Gastrocnemius medialis (tissue), 4 donors: Measurements from ENCODE around the gene MEPE. TPM values are rescaled to one million over a fixed set of nuclear protein-coding genes. Genes with fewer than 3 reads are reported as not detected.
A peak's percentile ranks its signal among the peaks of the same experiment; 100 is the strongest.

Experiments used
- ATAC-seq, 2 donors: fragments of 150-250 bp; one replicate each; pipeline ENCODE4 v1.9.1; 2016
- DNase-seq, 2 donors: peaks; one replicate each; pipeline ENCODE4 v3.0.0-alpha.2; 2019
- H3K27ac ChIP-seq, 4 donors: fragments of 200-600 bp; sonication (generic); 1 replicate in 1 of 4; 2 replicates in 3 of 4; pipeline ENCODE4 v1.5.1; 2016 to 2018; ENCODE audit warnings: mild to moderate bottlenecking in 2 of 4, moderate library complexity in 1 of 4
- H3K27me3 ChIP-seq, 3 donors: fragments of 200-600 bp; sonication (generic) in 2 of 3; 1 replicate in 1 of 3; 2 replicates in 2 of 3; pipeline versions ENCODE4 v1.5.1 to v1.6.0; 2016 to 2019; ENCODE audit warnings: mild to moderate bottlenecking in 1 of 3, moderate library complexity in 1 of 3
- H3K36me3 ChIP-seq, 2 donors: fragments of 200-600 bp; sonication (generic) in 1 of 2; one replicate each; pipeline ENCODE4 v1.5.1; 2017 to 2018
- H3K4me1 ChIP-seq, 2 donors: fragments of 200-600 bp; sonication (generic) in 1 of 2; one replicate each; pipeline ENCODE4 v1.5.1; 2016 to 2017; ENCODE audit warnings: mild to moderate bottlenecking in 2 of 2
- H3K4me3 ChIP-seq, 4 donors: fragments of 200-600 bp; sonication (generic) in 3 of 4; 1 replicate in 1 of 4; 2 replicates in 3 of 4; pipeline ENCODE4 v1.5.1; 2016 to 2019; ENCODE audit warnings: mild to moderate bottlenecking in 2 of 4
- H3K9me3 ChIP-seq, 3 donors: fragments of 200-600 bp; sonication (generic) in 2 of 3; 1 replicate in 1 of 3; 2 replicates in 2 of 3; pipeline ENCODE4 v1.5.1; 2016 to 2019
- POLR2A ChIP-seq, 2 donors: fragments of 450-650 bp; IDR thresholded peaks; one replicate each; pipeline ENCODE4 v1.6.1; 2017; ENCODE audit warnings: antibody characterized with exemption in 2 of 2, mild to moderate bottlenecking in 2 of 2, moderate library complexity in 2 of 2
- in situ Hi-C, 4 donors: fragments of 200-750 bp; cut with MboI; loops; one replicate each; pipeline versions ENCODE4 v1.15.0 to v1.8.0; 2017; ENCODE audit warnings: low sequenced_read_pairs in 4 of 4
- intact Hi-C: fragments of 100-400 bp; cut with DNase I; formaldehyde crosslinking; loops from one replicate; pipeline ENCODE4 v1.15.1; 2023; ENCODE audit warnings: low total_unique reads
- total RNA-seq, 4 donors: library from RNA; depleted of rRNA; stranded (reverse); fragments of >200 nt; gene quantifications; one replicate each; pipeline versions ENCODE4 v1.1.0 to v1.2.3, GENCODE V29; 2016
- TF ChIP-seq, protein P1 (sequence below), 5 experiments: fragments of 450-650 bp in 3 of 5; fragments of 200-600 bp in 2 of 5; sonication (generic) in 2 of 5; IDR thresholded peaks in 4 of 5; conservative IDR thresholded peaks in 1 of 5; 1 replicate in 4 of 5; 2 replicates in 1 of 5; pipeline ENCODE4 v1.5.1; 2016 to 2019; ENCODE audit warnings: antibody characterized with exemption in 5 of 5, mild to moderate bottlenecking in 3 of 5, moderate library complexity in 3 of 5

Gene MEPE
- total RNA-seq: not detected

- H3K36me3 ChIP-seq: no peaks in the 10 kb centered on the region
- no peak for TF ChIP-seq POLR2A (IDR thresholded peaks at IDR 0.05)
- TF ChIP-seq, protein P1, sequence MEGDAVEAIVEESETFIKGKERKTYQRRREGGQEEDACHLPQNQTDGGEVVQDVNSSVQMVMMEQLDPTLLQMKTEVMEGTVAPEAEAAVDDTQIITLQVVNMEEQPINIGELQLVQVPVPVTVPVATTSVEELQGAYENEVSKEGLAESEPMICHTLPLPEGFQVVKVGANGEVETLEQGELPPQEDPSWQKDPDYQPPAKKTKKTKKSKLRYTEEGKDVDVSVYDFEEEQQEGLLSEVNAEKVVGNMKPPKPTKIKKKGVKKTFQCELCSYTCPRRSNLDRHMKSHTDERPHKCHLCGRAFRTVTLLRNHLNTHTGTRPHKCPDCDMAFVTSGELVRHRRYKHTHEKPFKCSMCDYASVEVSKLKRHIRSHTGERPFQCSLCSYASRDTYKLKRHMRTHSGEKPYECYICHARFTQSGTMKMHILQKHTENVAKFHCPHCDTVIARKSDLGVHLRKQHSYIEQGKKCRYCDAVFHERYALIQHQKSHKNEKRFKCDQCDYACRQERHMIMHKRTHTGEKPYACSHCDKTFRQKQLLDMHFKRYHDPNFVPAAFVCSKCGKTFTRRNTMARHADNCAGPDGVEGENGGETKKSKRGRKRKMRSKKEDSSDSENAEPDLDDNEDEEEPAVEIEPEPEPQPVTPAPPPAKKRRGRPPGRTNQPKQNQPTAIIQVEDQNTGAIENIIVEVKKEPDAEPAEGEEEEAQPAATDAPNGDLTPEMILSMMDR (IDR thresholded peaks at IDR 0.05 in 4 of 5, conservative IDR thresholded peaks at IDR 0.05 in 1 of 5): no peak
- no peak within 1 kb of the TSS for H3K4me3 ChIP-seq
- in situ Hi-C loops (loop anchor here in 3 of 4 donors (25.0 kb wide), 3 partner anchors 270 to 470 kb away; partner anchors contain the start of gene HSD17B11 (in 2 of the 3)), intact Hi-C loops (no loop called here)
- no peaks in the 10 kb centered on the region for H3K27me3 ChIP-seq
- H3K4me1 ChIP-seq: no peaks in the 10 kb centered on the region
- no peaks in the 10 kb centered on the region for H3K9me3 ChIP-seq
- DNase-seq: no peak
- no peak within 1 kb of the TSS for H3K27ac ChIP-seq
- ATAC-seq: no peak
Observed at GRCh38 chr4:87832669-87833068, at the start of gene MEPE. Gene MEPE, plus strand, starts transcription at chr4:87832969. Its CDS starts 1,746 bp downstream, at chr4:87834715.

- intact Hi-C loops: no loop called here
- DNase-seq (no peak), ATAC-seq (peak in 1 of 2 donors; percentile 30)
- Histone ChIP-seq H3K27ac (no peak overlapping the region), H3K4me3 (no peak overlapping the region), H3K9me3 (no peaks in the 10 kb centered on the region), H3K4me1 (no peaks in the 10 kb centered on the region), H3K27me3 (no peaks in the 10 kb centered on the region), H3K36me3 (no peaks in the 10 kb centered on the region)
- TF ChIP-seq POLR2A (IDR thresholded peaks at IDR 0.05): no peak
- TF ChIP-seq, protein P1 (IDR thresholded peaks at IDR 0.05 in 4 of 5, conservative IDR thresholded peaks at IDR 0.05 in 1 of 5): no peak
- in situ Hi-C loops: no loop called here
Observed at GRCh38 chr4:87783781-87784180, 49.0 kb upstream of the MEPE start.

GRCh38 chr4:87785731-87786509 lies 46.8 kb upstream of the MEPE start:
- TF ChIP-seq, protein P1 (IDR thresholded peaks at IDR 0.05 in 4 of 5, conservative IDR thresholded peaks at IDR 0.05 in 1 of 5): no peak
- no peak for TF ChIP-seq POLR2A (IDR thresholded peaks at IDR 0.05)
- Histone ChIP-seq H3K27me3 (no peaks in the 10 kb centered on the region), H3K4me1 (no peaks in the 10 kb centered on the region), H3K36me3 (no peaks in the 10 kb centered on the region), H3K27ac (no peak overlapping the region), H3K9me3 (no peaks in the 10 kb centered on the region), H3K4me3 (no peak overlapping the region)
- intact Hi-C loops: no loop called here
- no peak for ATAC-seq
- DNase-seq: no peak
- in situ Hi-C loops: no loop called here

DNA sequence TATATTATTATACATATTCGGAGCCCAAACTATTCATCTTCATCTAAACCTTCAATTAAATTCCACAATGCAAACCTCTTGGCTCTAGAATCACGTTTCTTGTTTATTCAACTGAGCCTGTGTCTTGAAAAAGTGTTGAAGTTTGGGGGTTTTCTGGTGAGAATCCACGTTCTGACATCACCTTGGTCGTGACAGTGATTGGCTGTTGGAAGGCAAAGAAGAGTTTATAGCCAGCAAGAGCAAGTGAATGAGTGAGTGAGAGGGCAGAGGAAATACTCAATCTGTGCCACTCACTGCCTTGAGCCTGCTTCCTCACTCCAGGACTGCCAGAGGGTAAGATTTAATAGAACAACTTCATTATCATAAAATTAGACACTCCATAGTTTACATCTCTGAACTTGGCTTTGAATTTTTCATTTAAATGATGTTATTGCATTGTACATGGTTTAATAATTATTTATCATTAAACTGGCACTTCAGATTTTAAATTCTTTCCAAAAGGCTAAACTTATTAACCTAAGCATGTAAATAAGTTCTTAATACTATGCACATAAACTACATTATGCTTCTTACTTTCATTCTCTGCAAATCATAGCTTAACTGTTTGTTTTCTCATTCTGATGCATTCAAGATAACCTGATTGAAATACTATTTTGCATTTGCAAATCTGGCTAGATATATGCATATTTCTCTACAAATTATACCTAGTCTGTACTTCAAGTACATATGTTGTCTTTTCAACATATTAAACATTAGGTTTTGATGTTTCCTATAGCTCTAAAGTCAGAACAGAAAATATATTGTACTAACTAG lies 33.3 kb upstream of the MEPE start, which contains the start of gene IBSP:
Gene IBSP (plus strand): TSS at position 254 of the 813 bp plus-strand sequence. CDS start 2,808 bp downstream, outside the sequence.
- Histone ChIP-seq H3K9me3 (no peaks in the 10 kb centered on the region), H3K4me3 (no peak within 1 kb of the TSS), H3K4me1 (no peaks in the 10 kb centered on the region), H3K27ac (no peak within 1 kb of the TSS), H3K27me3 (no peaks in the 10 kb centered on the region), H3K36me3 (no peaks in the 10 kb centered on the region)
- no peak for ATAC-seq
- in situ Hi-C loops: no loop called here
- no peak for DNase-seq
- intact Hi-C loops: no loop called here
- TF ChIP-seq, protein P1 (IDR thresholded peaks at IDR 0.05 in 4 of 5, conservative IDR thresholded peaks at IDR 0.05 in 1 of 5): no peak
- no peak for TF ChIP-seq POLR2A (IDR thresholded peaks at IDR 0.05)
